ENCODE measurements around the gene TAL1.
"Not testable (repeated sequence)": the region's sequence is repeated elsewhere in the genome, so short reads cannot be mapped to it uniquely, and the experiment has no call there.

Gene TAL1

GRCh38 chr1:47232187-47232874 is at the start of gene TAL1:
TSS of gene TAL1 (minus strand) at chr1:47232225. CDS start at chr1:47225888, 6,337 bp downstream.
- no peak for DNase-seq

- DNase-seq = no peak
Measured at GRCh38 chr1:47280142-47280541, 48.1 kb upstream of the TAL1 start.

- DNase-seq = no peak
Measured at GRCh38 chr1:47276850-47277249, 44.8 kb upstream of the TAL1 start.

GRCh38 chr1:47275811-47276210 is 43.8 kb upstream of the TAL1 start:
- not testable (repeated sequence) for DNase-seq

- DNase-seq = not testable (repeated sequence)
Measured at GRCh38 chr1:47265529-47265928, 33.5 kb upstream of the TAL1 start.

GRCh38 chr1:47262787-47263413 is 30.9 kb upstream of the TAL1 start:
- DNase-seq = peak; percentile 54

GRCh38 chr1:47257224-47257623 is 25.2 kb upstream of the TAL1 start:
- no peak for DNase-seq

GRCh38 chr1:47252795-47253194 is 20.8 kb upstream of the TAL1 start:
- no peak for DNase-seq

GRCh38 chr1:47252369-47252768 is 20.3 kb upstream of the TAL1 start:
- DNase-seq = no peak

GRCh38 chr1:47249755-47250154 is 17.7 kb upstream of the TAL1 start:
- no peak for DNase-seq

- DNase-seq = no peak
Measured at GRCh38 chr1:47244339-47244862, 12.4 kb upstream of the TAL1 start.

GRCh38 chr1:47243910-47244309 is 11.9 kb upstream of the TAL1 start:
- DNase-seq = no peak

- DNase-seq = no peak
Measured at GRCh38 chr1:47241114-47242113, 9.4 kb upstream of the TAL1 start.

- no peak for DNase-seq
Measured at GRCh38 chr1:47238935-47239592, 7.0 kb upstream of the TAL1 start.

GRCh38 chr1:47235806-47236205 is 3.8 kb upstream of the TAL1 start:
- DNase-seq = no peak

GRCh38 chr1:47235241-47235681 is 3.2 kb upstream of the TAL1 start:
- no peak for DNase-seq

- no peak for DNase-seq
Measured at GRCh38 chr1:47233186-47233585, 1.2 kb upstream of the TAL1 start.

GRCh38 chr1:47231301-47232186 is 481 bp downstream of the TAL1 start:
- DNase-seq = no peak

GRCh38 chr1:47230692-47231300 is 1.2 kb downstream of the TAL1 start:
- DNase-seq = no peak

GRCh38 chr1:47229886-47230691 is 1.9 kb downstream of the TAL1 start:
- DNase-seq = no peak

All from NCI-H2029 (cell line).